H9 (cell line): ENCODE measurements around the gene KCNJ1. TPM values are rescaled to one million over a fixed set of nuclear protein-coding genes. Genes with fewer than 3 reads are reported as not detected.

Experiments
- DNase-seq: peaks from one replicate; pipeline ENCODE4 v3.0.0-alpha.2; 2017
- H2AFZ ChIP-seq: one replicate; pipeline ENCODE4 v1.6.1; 2013; ENCODE audit warnings: mild to moderate bottlenecking, low read length, control low read depth, moderate library complexity
- H2AK5ac ChIP-seq: 2 replicates; pipeline ENCODE4 v1.6.1; 2013; ENCODE audit warnings: low read length, control low read depth, mixed read lengths; ENCODE audit not compliant: insufficient read length
- H2BK120ac ChIP-seq: one replicate; pipeline ENCODE4 v1.6.1; 2013; ENCODE audit warnings: low read depth, mild to moderate bottlenecking, low read length, control low read depth, inconsistent platforms; ENCODE audit not compliant: poor library complexity, severe bottlenecking
- H2BK12ac ChIP-seq: 2 replicates; pipeline ENCODE4 v1.6.1; 2013; ENCODE audit warnings: low read length, control low read depth, mixed read lengths, low read depth; ENCODE audit not compliant: insufficient read length
- H2BK15ac ChIP-seq: 2 replicates; pipeline ENCODE4 v1.6.1; 2013; ENCODE audit warnings: low read depth, low read length, control low read depth
- H2BK20ac ChIP-seq: one replicate; pipeline ENCODE4 v1.6.1; 2013; ENCODE audit warnings: low read depth, mild to moderate bottlenecking, low read length, control low read depth, inconsistent platforms; ENCODE audit not compliant: poor library complexity, severe bottlenecking
- H2BK5ac ChIP-seq: 2 replicates; pipeline ENCODE4 v1.6.1; 2013; ENCODE audit warnings: low read length, control low read depth, mixed read lengths; ENCODE audit not compliant: insufficient read length
- H3K14ac ChIP-seq: 2 replicates; pipeline ENCODE4 v1.6.1; 2013; ENCODE audit warnings: low read length, control low read depth; ENCODE audit not compliant: insufficient read depth
- H3K18ac ChIP-seq: 2 replicates; pipeline ENCODE4 v1.6.1; 2013; ENCODE audit warnings: low read depth, mild to moderate bottlenecking, mixed read lengths, low read length, control low read depth; ENCODE audit not compliant: insufficient read length
- H3K23ac ChIP-seq: 2 replicates; pipeline ENCODE4 v1.6.1; 2013; ENCODE audit warnings: low read length, control low read depth, mixed read lengths, low read depth; ENCODE audit not compliant: insufficient read length
- H3K23me2 ChIP-seq: 2 replicates; pipeline ENCODE4 v1.6.1; 2013; ENCODE audit warnings: low read depth, mild to moderate bottlenecking, mixed read lengths, low read length, control low read depth; ENCODE audit not compliant: insufficient read length, poor library complexity, severe bottlenecking
- H3K27ac ChIP-seq: 2 replicates; pipeline ENCODE4 v1.5.1; 2013; ENCODE audit warnings: low read length, control low read depth, mixed read lengths, low read depth; ENCODE audit not compliant: insufficient read length
- H3K27me3 ChIP-seq: 2 replicates; pipeline ENCODE4 v1.6.1; 2013; ENCODE audit warnings: low read length, control low read depth, inconsistent platforms; ENCODE audit not compliant: insufficient read depth
- H3K4ac ChIP-seq: 2 replicates; pipeline ENCODE4 v1.6.1; 2013; ENCODE audit warnings: low read depth, mild to moderate bottlenecking, control low read depth, inconsistent platforms, low read length, moderate library complexity
- H3K4me1 ChIP-seq: 2 replicates; pipeline ENCODE4 v1.6.1; 2013; ENCODE audit warnings: low read length, control low read depth, inconsistent platforms; ENCODE audit not compliant: insufficient read depth
- H3K4me2 ChIP-seq: 2 replicates; pipeline ENCODE4 v1.6.1; 2013; ENCODE audit warnings: low read length, control low read depth, mixed read lengths; ENCODE audit not compliant: insufficient read length, insufficient read depth
- H3K56ac ChIP-seq: 2 replicates; pipeline ENCODE4 v1.6.1; 2013; ENCODE audit warnings: low read depth, mild to moderate bottlenecking, mixed read lengths, low read length, control low read depth; ENCODE audit not compliant: insufficient read length
- H3K79me1 ChIP-seq: 2 replicates; pipeline ENCODE4 v1.6.1; 2013; ENCODE audit warnings: low read depth, mild to moderate bottlenecking, moderate library complexity, low read length, control low read depth, inconsistent platforms; ENCODE audit not compliant: insufficient read depth, poor library complexity, severe bottlenecking
- H3K79me2 ChIP-seq: 2 replicates; pipeline ENCODE4 v1.6.1; 2013; ENCODE audit warnings: low read length, control low read depth, inconsistent platforms; ENCODE audit not compliant: insufficient read depth
- H3K9ac ChIP-seq: 2 replicates; pipeline ENCODE4 v1.6.1; 2013; ENCODE audit warnings: low read length, control low read depth, mixed read lengths; ENCODE audit not compliant: insufficient read length; ENCODE audit errors: extremely low read depth
- H3K9me3 ChIP-seq: one replicate; pipeline ENCODE4 v1.6.1; 2013; ENCODE audit warnings: low read depth, low read length, inconsistent platforms; ENCODE audit not compliant: control insufficient read depth
- H3T11ph ChIP-seq: one replicate; pipeline ENCODE4 v1.6.1; 2013; ENCODE audit warnings: mild to moderate bottlenecking, low read length, control low read depth, inconsistent platforms
- H4K20me1 ChIP-seq: one replicate; pipeline ENCODE4 v1.6.1; 2013; ENCODE audit not compliant: control insufficient read depth, insufficient read length, insufficient read depth
- H4K5ac ChIP-seq: 2 replicates; pipeline ENCODE4 v1.6.1; 2013; ENCODE audit warnings: low read depth, mild to moderate bottlenecking, mixed read lengths, low read length, control low read depth; ENCODE audit not compliant: insufficient read length
- H4K8ac ChIP-seq: replicated peaks from 2 replicates; pipeline ENCODE4 v1.6.1; 2013; ENCODE audit warnings: low read length, control low read depth, mixed read lengths, low read depth; ENCODE audit not compliant: insufficient read length
- H4K91ac ChIP-seq: 2 replicates; pipeline ENCODE4 v1.6.1; 2013; ENCODE audit warnings: low read depth, mild to moderate bottlenecking, moderate library complexity, mixed read lengths, low read length, control low read depth; ENCODE audit not compliant: insufficient read length
- H3K27ac Mint-ChIP-seq, 3 experiments: 2 replicates in 2 of 3; 3 replicates in 1 of 3; pipeline ENCODE4 v1.8.0; 2020 to 2021; ENCODE audit warnings: mixed read lengths in 3 of 3, mild to moderate bottlenecking in 1 of 3, moderate library complexity in 1 of 3
- H3K27me3 Mint-ChIP-seq: 2 replicates; pipeline ENCODE4 v1.8.0; 2021; ENCODE audit warnings: low read depth, mild to moderate bottlenecking, moderate library complexity, mixed read lengths
- H3K36me3 Mint-ChIP-seq, 3 experiments: 2 replicates in 2 of 3; 3 replicates in 1 of 3; pipeline ENCODE4 v1.8.0; 2020 to 2021; ENCODE audit warnings: low read depth in 3 of 3, mixed read lengths in 3 of 3; ENCODE audit not compliant: insufficient read depth in 1 of 3
- H3K4me1 Mint-ChIP-seq, 2 experiments: 2 replicates each; pipeline ENCODE4 v1.8.0; 2020; ENCODE audit warnings: mixed read lengths in 2 of 2
- H3K4me3 Mint-ChIP-seq, 2 experiments: 2 replicates in 1 of 2; 3 replicates in 1 of 2; pipeline ENCODE4 v1.8.0; 2020 to 2021; ENCODE audit warnings: mild to moderate bottlenecking in 2 of 2, mixed read lengths in 2 of 2, moderate library complexity in 1 of 2
- H3K9me3 Mint-ChIP-seq, 2 experiments: 2 replicates in 1 of 2; 3 replicates in 1 of 2; pipeline ENCODE4 v1.8.0; 2020; ENCODE audit warnings: mild to moderate bottlenecking in 2 of 2, mixed read lengths in 2 of 2, moderate library complexity in 1 of 2
- WGBS: extraction: QIAGEN DNeasy Blood & Tissue Kit; methylation state at CpG from one replicate; pipeline ENCODE4 v1.1.7; 2013; ENCODE audit warnings: missing lambda C conversion rate, low lambda C conversion rate, mixed read lengths; ENCODE audit not compliant: insufficient read length; ENCODE audit errors: extremely low coverage; 5-methylcytosine and 5-hydroxymethylcytosine counted together
- total RNA-seq: library from RNA; stranded (reverse); gene quantifications from 2 replicates; pipeline ENCODE4 v1.2.1, GENCODE V29; 2021
- TF ChIP-seq, protein P1 (sequence below): fragments of 200-600 bp; sonication (generic); conservative IDR thresholded peaks from 3 replicates; pipeline ENCODE4 v1.8.0; 2021; ENCODE audit warnings: antibody characterized with exemption, mild to moderate bottlenecking

The KCNJ1 gene
- total RNA-seq, 1 experiment from 2014 or later = not detected

DNA sequence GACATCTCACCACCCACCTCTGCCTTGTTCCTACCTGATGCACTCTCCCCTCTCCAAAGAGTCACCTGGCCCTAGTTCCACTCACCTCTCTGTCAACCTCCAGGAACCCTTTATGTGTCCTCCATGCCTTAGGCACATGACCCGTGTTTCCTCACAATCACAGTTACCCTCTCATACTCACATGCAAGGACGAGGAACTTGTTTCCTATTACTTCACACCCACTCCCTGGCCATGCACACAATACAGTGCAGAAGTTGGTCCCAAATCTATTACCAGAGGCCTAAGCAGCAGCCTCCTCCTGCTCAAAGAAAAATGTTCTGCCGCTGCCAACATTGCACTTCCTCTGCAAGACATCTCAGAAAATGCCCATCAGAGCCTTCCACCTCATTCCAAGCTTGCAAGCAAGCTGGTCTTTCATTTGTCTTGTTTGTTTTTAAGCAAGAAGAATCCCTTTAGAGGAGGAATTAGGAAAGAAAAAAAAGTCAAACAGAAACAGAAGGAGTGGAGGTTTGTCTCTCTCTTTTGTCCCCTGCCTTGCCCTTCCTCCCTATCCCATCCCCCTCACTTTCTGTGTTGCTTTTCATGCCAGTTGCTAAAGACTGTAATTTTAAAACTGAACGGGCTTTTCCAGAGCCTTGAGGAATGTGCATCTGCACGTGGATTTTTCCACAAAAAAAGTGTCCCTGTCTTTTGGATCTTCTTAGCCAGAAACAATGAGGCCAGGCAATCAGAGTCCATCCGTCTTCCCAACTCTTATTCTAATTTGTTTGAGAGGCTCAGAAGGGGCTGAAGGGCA is 63.4 kb downstream of the KCNJ1 start:
- Histone ChIP-seq H3K79me2 (no peaks in the 10 kb centered on the region), H3K79me1 (no peaks in the 10 kb centered on the region), H3K23me2 (no peaks in the 10 kb centered on the region), H4K91ac (no peak overlapping the region), H3K4me2 (no peak overlapping the region), H3K4me1 (no peaks in the 10 kb centered on the region), H4K20me1 (no peaks in the 10 kb centered on the region), H3K18ac (no peak overlapping the region), H2BK15ac (no peak overlapping the region), H2BK12ac (no peak overlapping the region), H3T11ph (no peak overlapping the region), H2AK5ac (no peak overlapping the region), H2AFZ (no peak overlapping the region), H3K23ac (no peak overlapping the region), H2BK120ac (no peak overlapping the region), H3K56ac (no peak overlapping the region), H2BK5ac (no peak overlapping the region), H4K8ac (no peak overlapping the region), H2BK20ac (no peak overlapping the region), H3K14ac (no peak overlapping the region), H3K27ac (no peak overlapping the region), H3K9me3 (no peaks in the 10 kb centered on the region), H3K4ac (no peak overlapping the region), H4K5ac (no peak overlapping the region), H3K9ac (no peak overlapping the region), H3K27me3 (no peaks in the 10 kb centered on the region)
- WGBS = no CpG with 5 or more reads among the region's 6 CpGs
- DNase-seq = no peak
- H3K27me3 Mint-ChIP-seq = peaks cover 6% of the 10 kb centered on the region; the same call in 1 of the 2 replicates
- H3K4me1 Mint-ChIP-seq = peaks cover 20 to 21% of the 10 kb centered on the region in 2 experiments
- H3K27ac Mint-ChIP-seq = no peak overlapping the region
- H3K36me3 Mint-ChIP-seq = no peaks in the 10 kb centered on the region
- TF ChIP-seq, protein P1, sequence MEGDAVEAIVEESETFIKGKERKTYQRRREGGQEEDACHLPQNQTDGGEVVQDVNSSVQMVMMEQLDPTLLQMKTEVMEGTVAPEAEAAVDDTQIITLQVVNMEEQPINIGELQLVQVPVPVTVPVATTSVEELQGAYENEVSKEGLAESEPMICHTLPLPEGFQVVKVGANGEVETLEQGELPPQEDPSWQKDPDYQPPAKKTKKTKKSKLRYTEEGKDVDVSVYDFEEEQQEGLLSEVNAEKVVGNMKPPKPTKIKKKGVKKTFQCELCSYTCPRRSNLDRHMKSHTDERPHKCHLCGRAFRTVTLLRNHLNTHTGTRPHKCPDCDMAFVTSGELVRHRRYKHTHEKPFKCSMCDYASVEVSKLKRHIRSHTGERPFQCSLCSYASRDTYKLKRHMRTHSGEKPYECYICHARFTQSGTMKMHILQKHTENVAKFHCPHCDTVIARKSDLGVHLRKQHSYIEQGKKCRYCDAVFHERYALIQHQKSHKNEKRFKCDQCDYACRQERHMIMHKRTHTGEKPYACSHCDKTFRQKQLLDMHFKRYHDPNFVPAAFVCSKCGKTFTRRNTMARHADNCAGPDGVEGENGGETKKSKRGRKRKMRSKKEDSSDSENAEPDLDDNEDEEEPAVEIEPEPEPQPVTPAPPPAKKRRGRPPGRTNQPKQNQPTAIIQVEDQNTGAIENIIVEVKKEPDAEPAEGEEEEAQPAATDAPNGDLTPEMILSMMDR = no peak
- H3K9me3 Mint-ChIP-seq = no peaks in the 10 kb centered on the region; a peak in 1 of 5 replicates
- no peak overlapping the region for H3K4me3 Mint-ChIP-seq
